ENCODE measurements around the gene COL18A1. TPM values are rescaled to one million over a fixed set of nuclear protein-coding genes. Genes with fewer than 3 reads are reported as not detected.

The COL18A1 gene
- total RNA-seq, 4 donors from 2014 or later: 19.3 to 121 (median 23.3) TPM

DNA sequence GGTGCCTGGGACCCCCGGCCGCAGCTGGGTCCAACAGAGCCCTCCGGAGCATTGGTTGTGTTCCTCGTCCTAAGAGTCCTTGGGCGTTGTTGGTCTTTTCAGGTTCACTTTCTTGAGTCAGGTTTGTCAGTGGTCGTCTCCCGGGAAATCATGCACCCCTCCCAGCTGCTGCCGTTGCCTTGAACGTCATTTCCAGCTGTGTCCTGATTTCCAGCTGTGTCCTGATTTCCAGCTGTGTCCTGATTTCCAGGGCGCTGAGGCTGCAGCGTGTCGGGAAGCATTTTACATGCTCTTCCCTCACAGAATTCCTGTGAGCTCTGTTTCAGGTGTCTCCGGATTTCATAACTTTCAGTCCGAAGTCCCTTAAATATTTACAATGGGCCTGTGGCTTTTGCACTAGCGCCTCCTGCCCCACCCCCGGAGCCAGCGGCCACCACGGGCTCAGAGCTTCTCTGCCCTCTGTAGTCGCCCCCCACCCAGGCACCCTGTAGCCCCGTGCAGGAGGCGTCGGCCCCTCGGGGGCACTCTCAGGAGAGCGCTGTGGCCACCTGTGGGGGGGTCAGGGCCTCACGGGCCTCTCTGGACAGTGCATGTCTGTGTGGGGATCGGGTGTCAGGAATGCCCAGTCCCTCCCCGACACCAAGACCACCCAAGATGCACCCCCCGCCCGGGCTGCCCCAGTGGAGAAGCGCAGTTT is 66.7 kb downstream of the COL18A1 start:
- 48 to 70% methylated on average over 2 to 29 of the region's 30 CpGs for whole genome bisulfite sequencing, 2 donors (ENCODE audit: low coverage in 1 of 2)
- Histone ChIP-seq H3K4me3 (no peak overlapping the region), H3K36me3 (no peaks in the 10 kb centered on the region), H3K27me3 (no peaks in the 10 kb centered on the region), H3K4me1 (peaks cover 6 to 33% (median 13%) of the 10 kb centered on the region in 4 donors), H3K27ac (peak overlapping the region; percentile 77 to 86 (median 81)), H3K9me3 (no peaks in the 10 kb centered on the region)
- in situ Hi-C loops (cut with MboI; ENCODE audit: low pct_ligation_motif_present in 1 of 4, low pct_unique_long_range_greater_than_20kb in 1 of 4, low sequenced_read_pairs in 3 of 4) (loop anchor here in 3 of 4 donors (10.0 to 25.0 kb wide), 3 partner anchors 123 to 309 kb away; partner anchors contain the start of gene POFUT2 (in 1 of the 3)), intact Hi-C loops (cut with DNase I; ENCODE audit: low total_unique reads) (no loop called here)
- TF ChIP-seq POLR2A (IDR thresholded peaks at IDR 0.05) (no peak), POLR2AphosphoS5 (IDR thresholded peaks at IDR 0.05) (peak; percentile 54 to 75 (median 59)), EP300 (IDR thresholded peaks at IDR 0.05; ENCODE audit: low read depth) (no peak)
- TF ChIP-seq, protein P1, sequence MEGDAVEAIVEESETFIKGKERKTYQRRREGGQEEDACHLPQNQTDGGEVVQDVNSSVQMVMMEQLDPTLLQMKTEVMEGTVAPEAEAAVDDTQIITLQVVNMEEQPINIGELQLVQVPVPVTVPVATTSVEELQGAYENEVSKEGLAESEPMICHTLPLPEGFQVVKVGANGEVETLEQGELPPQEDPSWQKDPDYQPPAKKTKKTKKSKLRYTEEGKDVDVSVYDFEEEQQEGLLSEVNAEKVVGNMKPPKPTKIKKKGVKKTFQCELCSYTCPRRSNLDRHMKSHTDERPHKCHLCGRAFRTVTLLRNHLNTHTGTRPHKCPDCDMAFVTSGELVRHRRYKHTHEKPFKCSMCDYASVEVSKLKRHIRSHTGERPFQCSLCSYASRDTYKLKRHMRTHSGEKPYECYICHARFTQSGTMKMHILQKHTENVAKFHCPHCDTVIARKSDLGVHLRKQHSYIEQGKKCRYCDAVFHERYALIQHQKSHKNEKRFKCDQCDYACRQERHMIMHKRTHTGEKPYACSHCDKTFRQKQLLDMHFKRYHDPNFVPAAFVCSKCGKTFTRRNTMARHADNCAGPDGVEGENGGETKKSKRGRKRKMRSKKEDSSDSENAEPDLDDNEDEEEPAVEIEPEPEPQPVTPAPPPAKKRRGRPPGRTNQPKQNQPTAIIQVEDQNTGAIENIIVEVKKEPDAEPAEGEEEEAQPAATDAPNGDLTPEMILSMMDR (IDR thresholded peaks at IDR 0.05): no peak
- no peak for DNase-seq

DNA sequence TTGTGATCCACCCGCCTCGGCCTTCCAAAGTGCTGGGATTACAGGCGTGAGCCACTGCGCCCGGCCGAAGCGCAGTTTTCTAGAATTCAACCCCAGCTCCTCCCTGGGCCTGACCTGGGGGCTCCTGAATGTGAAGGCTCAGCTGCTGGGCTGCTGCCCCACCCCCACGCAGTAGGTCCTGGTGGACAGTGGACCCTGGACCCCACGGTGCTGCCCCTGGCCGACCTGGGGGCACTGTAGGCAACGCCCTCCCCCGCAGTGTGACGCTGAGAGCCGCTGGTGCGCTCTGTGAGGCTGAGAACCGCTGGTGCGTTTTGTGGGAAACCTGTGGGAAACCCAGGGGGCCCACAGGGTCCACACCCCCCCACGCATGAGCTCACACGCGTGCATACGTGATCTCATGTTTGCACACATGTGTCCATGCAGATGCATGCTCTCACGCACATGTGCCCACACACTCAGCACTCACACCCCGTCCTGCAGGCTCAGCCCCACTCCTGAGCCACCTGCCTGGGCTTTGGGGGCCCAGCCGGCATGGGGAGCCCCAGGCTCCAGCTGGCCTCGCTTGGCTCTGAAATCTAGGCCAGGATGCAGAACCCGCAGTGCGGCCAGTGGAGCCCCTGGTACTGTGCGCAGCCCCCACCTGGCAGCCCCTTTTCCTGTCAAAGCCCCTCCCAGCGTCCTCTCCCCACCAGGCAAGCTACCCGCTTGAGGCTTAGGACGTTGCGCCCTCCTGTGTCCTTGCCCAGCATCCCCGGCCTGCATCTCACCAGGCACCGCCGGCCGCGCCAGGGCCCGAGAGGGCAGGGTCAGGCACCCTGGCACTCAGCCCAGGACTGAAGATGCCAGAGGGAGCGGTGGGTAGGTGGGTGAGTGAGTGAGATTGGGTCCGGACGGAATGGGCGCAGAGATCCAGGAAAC is 67.7 kb downstream of the COL18A1 start:
- 81% methylated on average over 30 of the region's 42 CpGs; no CpG with 5 or more reads in 1 of the 2 donors for WGBS, 2 donors (ENCODE audit: low coverage in 1 of 2)
- Histone ChIP-seq H3K9me3 (no peaks in the 10 kb centered on the region), H3K27ac (peak overlapping the region in 3 of 4 donors; percentile 77 to 86 (median 81)), H3K36me3 (no peaks in the 10 kb centered on the region), H3K4me3 (no peak overlapping the region), H3K4me1 (peaks cover 6 to 36% (median 17%) of the 10 kb centered on the region in 4 donors), H3K27me3 (no peaks in the 10 kb centered on the region)
- no peak for TF ChIP-seq POLR2AphosphoS5 (IDR thresholded peaks at IDR 0.05)
- no peak for TF ChIP-seq EP300 (IDR thresholded peaks at IDR 0.05; ENCODE audit: low read depth)
- no peak for TF ChIP-seq POLR2A (IDR thresholded peaks at IDR 0.05)
- TF ChIP-seq, protein P1 (IDR thresholded peaks at IDR 0.05): no peak
- DNase-seq: no peak
- in situ Hi-C loops (cut with MboI; ENCODE audit: low pct_ligation_motif_present in 1 of 4, low pct_unique_long_range_greater_than_20kb in 1 of 4, low sequenced_read_pairs in 3 of 4) (loop anchor here in 3 of 4 donors (10.0 to 25.0 kb wide), 3 partner anchors 122 to 310 kb away; partner anchors contain the start of gene POFUT2 (in 1 of the 3)), intact Hi-C loops (cut with DNase I; ENCODE audit: low total_unique reads) (no loop called here)

DNA sequence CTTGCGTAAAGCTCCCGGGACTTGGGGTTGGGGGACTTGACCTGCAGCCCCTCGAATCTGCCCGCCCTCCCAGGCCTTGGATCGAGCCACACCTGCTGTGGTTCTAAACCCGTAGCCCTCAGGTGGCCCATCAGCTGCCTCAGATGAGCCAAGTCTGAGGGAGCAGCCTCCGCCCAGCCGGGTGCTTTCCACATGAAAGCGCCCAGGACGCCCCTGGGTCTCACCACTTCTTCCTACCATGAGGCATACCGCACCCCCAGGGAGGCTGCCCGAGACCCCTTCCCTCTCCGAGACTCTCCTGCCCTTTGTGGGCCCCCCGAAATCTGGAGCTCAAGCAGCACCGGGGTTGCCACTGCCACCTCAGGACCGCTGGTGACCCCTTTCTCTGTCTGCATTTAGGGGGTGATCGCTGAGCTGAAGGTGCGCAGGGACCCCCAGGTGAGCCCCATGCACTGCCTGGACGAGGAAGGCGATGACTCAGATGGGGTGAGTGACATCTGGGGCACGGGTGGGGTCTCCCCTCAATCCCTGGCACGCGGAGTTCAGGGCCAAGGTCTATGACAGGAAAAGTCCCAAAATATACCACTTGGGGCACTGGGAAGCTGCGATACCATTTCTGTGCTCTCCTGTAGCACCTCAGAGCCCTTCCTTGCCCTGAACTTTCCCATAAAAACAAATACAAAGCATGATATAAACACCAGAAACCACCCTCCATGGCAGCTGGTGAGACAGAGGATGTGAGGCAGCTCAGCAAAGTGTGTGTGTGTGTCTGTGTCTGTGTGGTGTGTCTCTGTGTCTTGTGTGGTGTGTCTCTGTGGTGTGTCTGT is 68.7 kb downstream of the COL18A1 start:
- TF ChIP-seq POLR2A (IDR thresholded peaks at IDR 0.05): no peak
- TF ChIP-seq POLR2AphosphoS5 (IDR thresholded peaks at IDR 0.05): no peak
- no peak for TF ChIP-seq EP300 (IDR thresholded peaks at IDR 0.05; ENCODE audit: low read depth)
- TF ChIP-seq, protein P1 (IDR thresholded peaks at IDR 0.05): no peak
- Histone ChIP-seq H3K9me3 (no peaks in the 10 kb centered on the region), H3K4me1 (peaks cover 12 to 46% (median 26%) of the 10 kb centered on the region in 4 donors), H3K4me3 (no peak overlapping the region), H3K27ac (no peak overlapping the region), H3K36me3 (no peaks in the 10 kb centered on the region), H3K27me3 (no peaks in the 10 kb centered on the region)
- no peak for DNase-seq
- in situ Hi-C loops (cut with MboI; ENCODE audit: low pct_ligation_motif_present in 1 of 4, low pct_unique_long_range_greater_than_20kb in 1 of 4, low sequenced_read_pairs in 3 of 4) (loop anchor here in 3 of 4 donors (10.0 to 25.0 kb wide), 3 partner anchors 121 to 311 kb away; partner anchors contain the start of gene POFUT2 (in 1 of the 3)), intact Hi-C loops (cut with DNase I; ENCODE audit: low total_unique reads) (no loop called here)
- WGBS, 2 donors (ENCODE audit: low coverage in 1 of 2): 82% methylated on average over 24 of the region's 24 CpGs; no CpG with 5 or more reads in 1 of the 2 donors

Data from transverse colon (tissue), 4 donors.